ENCODE results near the gene MTHFD1L.

The MTHFD1L gene

GRCh38 chr6:150898399-150899170, 33.1 kb downstream of the MTHFD1L start:
- DNase-seq (ENCODE audit: low spot score): no peak

- DNase-seq (ENCODE audit: low spot score): no peak
Observed at GRCh38 chr6:150899231-150899630, 33.7 kb downstream of the MTHFD1L start.

- DNase-seq (ENCODE audit: low spot score): no peak
Observed at GRCh38 chr6:150900049-150900448, 34.5 kb downstream of the MTHFD1L start.

DNA sequence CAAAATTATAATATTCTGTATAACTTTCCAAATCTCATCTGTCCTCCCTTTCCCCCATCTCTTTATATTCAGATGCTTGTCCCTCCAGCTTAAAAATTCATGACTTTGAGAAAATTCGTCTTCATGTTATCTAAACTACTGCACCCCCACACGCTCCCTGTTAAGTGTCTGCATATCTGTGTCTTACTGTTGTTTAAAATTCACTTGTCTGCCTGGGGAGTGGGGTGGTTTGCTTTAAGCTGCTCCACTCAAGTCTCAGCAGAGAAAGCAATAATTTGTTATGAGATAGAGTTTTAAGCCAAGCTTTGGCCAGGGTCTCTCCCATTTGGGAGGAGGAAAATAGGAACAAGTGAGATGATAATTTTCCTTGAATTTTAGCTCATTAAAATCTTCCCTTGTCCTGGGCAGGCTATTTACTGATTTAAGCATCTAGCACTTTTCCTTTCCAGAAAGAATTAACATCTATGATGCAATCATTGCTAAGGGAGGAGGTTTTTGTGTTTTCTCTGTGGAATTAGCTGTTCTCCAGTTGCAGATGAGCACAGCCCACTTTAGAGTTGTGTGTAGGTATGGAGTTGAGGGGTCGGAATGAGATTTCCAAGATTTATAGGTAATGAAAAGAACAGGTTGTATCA, 36.8 kb downstream of the MTHFD1L start:
- DNase-seq (ENCODE audit: low spot score): no peak

DNA sequence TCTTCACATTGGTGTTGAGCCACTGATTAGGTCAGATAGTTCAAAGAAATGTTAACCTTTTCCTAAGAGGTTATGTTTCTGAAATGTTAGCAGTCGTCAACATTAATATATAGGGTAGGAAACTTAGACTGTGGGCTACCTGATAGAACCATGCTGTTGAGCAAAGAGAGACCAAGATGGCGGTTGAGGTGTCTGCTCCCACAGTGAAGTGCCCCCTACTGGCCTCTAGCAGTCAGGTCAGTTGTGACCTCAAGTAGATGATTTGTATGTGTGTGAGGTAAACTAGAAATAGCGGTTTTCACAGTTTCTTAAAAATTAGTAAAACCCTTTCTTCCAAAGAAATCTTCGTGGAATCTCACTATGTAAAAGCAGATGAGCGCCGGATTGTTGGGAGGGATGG, 40.3 kb downstream of the MTHFD1L start:
- no peak for DNase-seq (ENCODE audit: low spot score)

- no peak for DNase-seq (ENCODE audit: low spot score)
Observed at GRCh38 chr6:150906641-150907326, 41.3 kb downstream of the MTHFD1L start.

- no peak for DNase-seq (ENCODE audit: low spot score)
Observed at GRCh38 chr6:150907383-150907782, 41.9 kb downstream of the MTHFD1L start.

DNA sequence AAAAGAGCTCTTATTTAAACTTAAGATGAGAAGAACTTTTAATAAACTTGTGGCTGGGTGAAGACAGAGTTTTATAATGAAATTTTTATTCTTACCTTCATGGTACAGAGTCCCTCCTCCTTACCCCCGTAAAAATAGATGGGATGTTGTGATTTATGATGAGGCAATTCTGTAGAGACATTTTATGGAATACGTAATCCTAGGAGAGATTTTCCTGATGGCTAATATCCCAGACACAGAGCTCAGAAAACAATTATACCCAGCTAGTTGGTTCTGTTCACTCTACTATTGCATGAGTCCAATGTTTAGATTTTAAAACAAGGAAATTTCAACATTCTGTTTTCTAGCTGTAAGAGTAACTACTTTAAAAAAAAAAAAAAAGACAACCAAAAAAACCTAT, 43.4 kb downstream of the MTHFD1L start:
- DNase-seq (ENCODE audit: low spot score): no peak

DNA sequence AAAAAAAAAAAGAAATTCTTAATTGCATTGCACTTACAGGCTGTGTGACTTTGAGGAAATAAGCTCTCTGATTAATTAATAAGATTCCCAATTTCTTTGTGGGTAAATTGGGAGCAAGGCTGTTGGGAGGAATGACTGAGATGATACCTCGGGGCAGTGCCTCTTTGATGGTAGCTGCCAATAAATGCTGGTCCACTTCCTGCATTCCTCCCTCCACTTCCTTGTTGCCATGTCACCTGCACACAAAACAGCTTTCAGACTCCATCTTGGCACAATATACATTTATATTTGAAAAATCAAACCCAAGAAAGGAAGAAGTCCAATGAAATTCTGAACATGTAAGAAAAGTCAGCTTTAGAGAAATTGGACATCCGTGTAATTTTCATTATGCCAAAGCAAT, 45.1 kb downstream of the MTHFD1L start:
- no peak for DNase-seq (ENCODE audit: low spot score)

DNA sequence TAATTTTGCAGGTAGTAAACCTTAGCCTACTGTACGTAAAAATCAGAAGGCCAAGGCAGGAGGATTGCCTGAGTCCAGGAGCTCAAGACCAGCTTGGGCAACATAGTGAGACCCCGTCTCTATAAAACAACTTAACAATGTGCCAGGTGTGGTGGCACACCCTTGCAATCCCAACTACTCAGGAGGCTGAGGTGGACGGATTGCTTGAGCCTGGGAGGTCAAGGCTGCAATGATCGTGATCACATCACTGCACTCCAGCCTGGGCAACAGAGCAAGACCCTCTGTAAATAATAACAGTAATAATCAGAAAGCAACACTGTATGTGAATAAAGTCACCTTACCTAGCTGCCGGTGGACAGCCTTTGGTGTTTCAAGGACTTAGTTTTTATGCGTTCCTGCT, 48.9 kb downstream of the MTHFD1L start:
- DNase-seq (ENCODE audit: low spot score): no peak

GRCh38 chr6:150915131-150915879, 49.8 kb downstream of the MTHFD1L start:
- no peak for DNase-seq (ENCODE audit: low spot score)

GRCh38 chr6:150915880-150916265, 50.4 kb downstream of the MTHFD1L start:
- DNase-seq (ENCODE audit: low spot score): no peak

GRCh38 chr6:150919938-150920337, 54.4 kb downstream of the MTHFD1L start:
- DNase-seq (ENCODE audit: low spot score): no peak

- no peak for DNase-seq (ENCODE audit: low spot score)
Observed at GRCh38 chr6:150922137-150922536, 56.6 kb downstream of the MTHFD1L start.

DNA sequence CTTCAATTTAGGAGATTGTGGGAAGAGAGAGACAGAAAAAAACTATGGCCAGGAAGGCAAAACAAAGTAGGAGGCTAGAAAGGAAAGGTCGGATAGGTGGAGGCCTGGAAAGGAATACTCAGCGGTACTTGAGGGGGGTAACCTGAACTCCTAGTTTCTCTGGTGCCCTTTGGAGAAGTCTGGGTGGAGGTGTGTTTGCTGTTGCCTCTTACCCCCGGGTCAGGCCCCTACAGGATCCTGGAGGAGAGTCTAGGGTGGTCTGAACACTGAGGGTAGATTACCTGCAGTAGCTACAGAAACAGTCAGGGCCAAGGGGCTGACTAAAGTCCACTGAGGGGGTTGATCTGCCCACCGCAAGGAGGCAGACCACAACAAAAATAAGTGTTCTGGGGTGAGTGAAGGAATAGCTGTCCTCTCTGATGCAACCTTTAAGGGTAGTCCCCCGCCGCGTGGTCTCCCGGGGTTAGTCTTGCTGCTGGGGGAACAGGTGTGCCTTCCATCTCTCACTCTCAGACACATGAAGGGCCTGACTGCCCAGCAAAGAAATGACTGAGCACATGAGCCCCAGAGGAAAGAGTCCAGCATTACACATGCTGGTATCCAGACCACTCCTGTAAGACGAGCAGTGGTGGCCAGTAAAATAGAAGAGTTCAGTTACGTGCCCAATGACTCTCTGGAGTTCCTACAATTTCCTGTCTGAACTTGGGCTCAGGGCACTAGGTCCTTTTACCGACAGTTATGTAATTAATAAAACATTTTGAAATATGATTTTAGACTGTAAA, 59.5 kb downstream of the MTHFD1L start:
- DNase-seq (ENCODE audit: low spot score): peak; percentile 21

- no peak for DNase-seq (ENCODE audit: low spot score)
Observed at GRCh38 chr6:150925590-150925928, 60.1 kb downstream of the MTHFD1L start.

- no peak for DNase-seq (ENCODE audit: low spot score)
Observed at GRCh38 chr6:150925976-150926375, 60.5 kb downstream of the MTHFD1L start.

GRCh38 chr6:150928882-150929281, 63.4 kb downstream of the MTHFD1L start:
- peak; percentile 42 for DNase-seq (ENCODE audit: low spot score)

GRCh38 chr6:150929416-150929815, 63.9 kb downstream of the MTHFD1L start:
- DNase-seq (ENCODE audit: low spot score): no peak

DNA sequence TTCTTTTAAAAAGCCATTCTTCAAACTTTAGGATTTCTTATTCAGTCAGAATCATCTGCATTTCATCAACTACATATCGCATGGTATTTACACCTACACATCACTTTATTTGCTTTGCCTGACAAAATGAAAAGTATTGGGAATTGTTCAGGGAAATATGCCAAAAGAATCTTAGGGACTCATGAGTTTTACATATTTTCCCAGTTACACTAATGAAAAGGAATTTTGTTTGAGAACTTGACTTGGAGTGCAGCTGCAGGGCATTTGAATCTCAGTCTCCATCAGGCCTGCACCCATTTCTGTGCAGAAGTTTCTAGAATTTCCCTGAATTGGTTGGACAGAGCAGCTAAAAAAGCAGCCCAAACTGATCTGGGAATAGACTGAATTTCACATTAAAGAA, 65.3 kb downstream of the MTHFD1L start:
- DNase-seq (ENCODE audit: low spot score): no peak

- DNase-seq (ENCODE audit: low spot score): no peak
Observed at GRCh38 chr6:150931405-150931804, 65.9 kb downstream of the MTHFD1L start.

- DNase-seq (ENCODE audit: low spot score): no peak
Observed at GRCh38 chr6:150932996-150933395, 67.5 kb downstream of the MTHFD1L start.
